GM19397 (cell line): ENCODE results near the gene NCOA1.
"Not testable (repeated sequence)": the region's sequence is repeated elsewhere in the genome, so short reads cannot be mapped to it uniquely, and the experiment has no call there.

ENCODE experiments used
- ATAC-seq: cut with Tn5 transposase; IDR thresholded peaks from one replicate; pipeline ENCODE4 v1.9.1; 2021; ENCODE audit warnings: mild to moderate bottlenecking, moderate library complexity; ENCODE audit not compliant: unreplicated experiment

Gene NCOA1

GRCh38 chr2:24676493-24676892, 185.4 kb downstream of the NCOA1 start:
- ATAC-seq, result no peak

- not testable (repeated sequence) for ATAC-seq
These were observed 187.0 kb downstream of the NCOA1 start for GRCh38 chr2:24678066-24678465.

GRCh38 chr2:24680196-24680595, 189.1 kb downstream of the NCOA1 start:
- no peak for ATAC-seq

GRCh38 chr2:24682304-24682703, 191.2 kb downstream of the NCOA1 start:
- no peak for ATAC-seq

- ATAC-seq, result no peak
These were observed 192.4 kb downstream of the NCOA1 start for GRCh38 chr2:24683408-24683807.

- ATAC-seq, result no peak
These were observed 199.5 kb downstream of the NCOA1 start for GRCh38 chr2:24690524-24690923.

- ATAC-seq, result no peak
These were observed 200.8 kb downstream of the NCOA1 start for GRCh38 chr2:24691806-24692205.

- no peak for ATAC-seq
These were observed 206.7 kb downstream of the NCOA1 start for GRCh38 chr2:24697792-24698191.

- ATAC-seq, result no peak
These were observed 211.7 kb downstream of the NCOA1 start for GRCh38 chr2:24702800-24703199.

- no peak for ATAC-seq
These were observed 213.6 kb downstream of the NCOA1 start for GRCh38 chr2:24704692-24705091.

GRCh38 chr2:24707143-24707542, 216.1 kb downstream of the NCOA1 start:
- no peak for ATAC-seq

GRCh38 chr2:24708537-24709152, 217.6 kb downstream of the NCOA1 start:
- ATAC-seq, result no peak

GRCh38 chr2:24710806-24711205, 219.8 kb downstream of the NCOA1 start:
- no peak for ATAC-seq

- no peak for ATAC-seq
These were observed 220.8 kb downstream of the NCOA1 start for GRCh38 chr2:24711865-24712264.

GRCh38 chr2:24712296-24712695, 221.2 kb downstream of the NCOA1 start:
- no peak for ATAC-seq

- ATAC-seq, result no peak
These were observed 226.4 kb downstream of the NCOA1 start for GRCh38 chr2:24717263-24717951.

GRCh38 chr2:24720310-24720709, 229.3 kb downstream of the NCOA1 start:
- ATAC-seq, result no peak

GRCh38 chr2:24721470-24721869, 230.4 kb downstream of the NCOA1 start:
- ATAC-seq, result no peak

- no peak for ATAC-seq
These were observed 231.2 kb downstream of the NCOA1 start for GRCh38 chr2:24722141-24722790.

- ATAC-seq, result no peak
These were observed 232.1 kb downstream of the NCOA1 start for GRCh38 chr2:24723191-24723590.

GRCh38 chr2:24723665-24724064, 232.6 kb downstream of the NCOA1 start:
- no peak for ATAC-seq

GRCh38 chr2:24724111-24724775, 233.2 kb downstream of the NCOA1 start:
- no peak for ATAC-seq
